ENCODE measurements around the gene AP4M1. TPM values are rescaled to one million over a fixed set of nuclear protein-coding genes. Genes with fewer than 3 reads are reported as not detected.

AP4M1 gene
- total and polyA plus RNA-seq, 10 of the 15 experiments (the other 5 are each of a cell fraction or from before 2014, with no cell fraction given) = 0.77 to 16.1 (median 13.0) TPM

GRCh38 chr7:100119072-100119969 lies 17.9 kb downstream of the AP4M1 start, which contains the start of the genes CNPY4 and TAF6 (continued):
- no peak for TF ChIP-seq RELA (IDR thresholded peaks at IDR 0.05; ENCODE audit: borderline replicate concordance, partially characterized antibody)
- TF ChIP-seq SUZ12 (IDR thresholded peaks at IDR 0.05; ENCODE audit: unreplicated experiment) = no peak
- peak; percentile 76 for TF ChIP-seq NRF1 (conservative IDR thresholded peaks at IDR 0.05; ENCODE audit: low read depth, low read length)
- TF ChIP-seq GABPA (IDR thresholded peaks at IDR 0.05; ENCODE audit: low read depth) = no peak
- TF ChIP-seq CUX1 (IDR thresholded peaks at IDR 0.05; ENCODE audit: insufficient replicate concordance, low read depth, low read length) = peak; percentile 59
- no peak for TF ChIP-seq IRF3 (IDR thresholded peaks at IDR 0.05)
- 0 out of 2 replicates have a peak, but pooled peaks have one; percentile 3 for TF ChIP-seq WRNIP1 (IDR thresholded peaks at IDR 0.05; ENCODE audit: borderline replicate concordance, low read depth, low read length)
- TF ChIP-seq CREB1 (IDR thresholded peaks at IDR 0.05; ENCODE audit: low read depth) = no peak; the same call in 1 of the 2 replicates
- no peak for TF ChIP-seq FOS (IDR thresholded peaks at IDR 0.05; ENCODE audit: borderline replicate concordance, extremely low read depth, insufficient read length)
- 0 out of 2 replicates have a peak, but pooled peaks have one; percentile 45 for TF ChIP-seq TBL1XR1 (IDR thresholded peaks at IDR 0.05; ENCODE audit: low read depth, low read length)
- peak; percentile 51; the same call in 1 of the 2 replicates for TF ChIP-seq SIN3A (IDR thresholded peaks at IDR 0.05; ENCODE audit: low read depth, low read length)
- no peak for TF ChIP-seq SREBF1 (IDR thresholded peaks at IDR 0.05; ENCODE audit: low read length)
- no peak; the same call in 1 of the 2 replicates for TF ChIP-seq IRF4 (IDR thresholded peaks at IDR 0.05; ENCODE audit: low read depth, low read length)
- no peak for TF ChIP-seq HDAC2 (IDR thresholded peaks at IDR 0.05)
- peak; percentile 18 for TF ChIP-seq LARP7 (IDR thresholded peaks at IDR 0.05)
- TF ChIP-seq IRF5 (IDR thresholded peaks at IDR 0.05; ENCODE audit: borderline replicate concordance) = no peak
- peak; percentile 70 for TF ChIP-seq MEF2B (IDR thresholded peaks at IDR 0.05; ENCODE audit: partially characterized antibody, poor library complexity, severe bottlenecking)
- TF ChIP-seq RB1 (IDR thresholded peaks at IDR 0.05; ENCODE audit: borderline replicate concordance) = peak; percentile 98
- TF ChIP-seq BRCA1 (IDR thresholded peaks at IDR 0.05; ENCODE audit: low read depth, low read length) = no peak
- TF ChIP-seq PBX3 (IDR thresholded peaks at IDR 0.05; ENCODE audit: insufficient replicate concordance, low read depth, low read length) = peak; percentile 53
- peak; percentile 100 for TF ChIP-seq TAF1 (IDR thresholded peaks at IDR 0.05; ENCODE audit: borderline replicate concordance, low read depth, low read length)
- TF ChIP-seq SP1 (IDR thresholded peaks at IDR 0.05; ENCODE audit: low read depth, low read length) = peak; percentile 59
